Vagina (tissue), 2 donors: Measurements from ENCODE around the gene PCNX3. TPM values are rescaled to one million over a fixed set of nuclear protein-coding genes. Genes with fewer than 3 reads are reported as not detected.

ENCODE experiments used
- DNase-seq, 2 donors: peaks; one replicate each; pipeline ENCODE4 v3.0.0-alpha.2; 2017; ENCODE audit errors: extremely low spot score in 2 of 2
- H3K27ac ChIP-seq: fragments of 200-600 bp; sonication (generic); one replicate; pipeline ENCODE4 v1.5.1; 2019
- H3K27me3 ChIP-seq: fragments of 200-600 bp; sonication (generic); one replicate; pipeline ENCODE4 v1.5.1; 2019
- H3K36me3 ChIP-seq, 2 donors: fragments of 200-600 bp; sonication (generic); one replicate each; pipeline ENCODE4 v1.5.1; 2017 to 2019
- H3K4me1 ChIP-seq: fragments of 200-600 bp; sonication (generic); one replicate; pipeline ENCODE4 v1.5.1; 2019
- H3K4me3 ChIP-seq, 2 donors: fragments of 200-600 bp; sonication (generic); 1 replicate in 1 of 2; 2 replicates in 1 of 2; pipeline ENCODE4 v1.5.1; 2016 to 2019
- H3K9me3 ChIP-seq: fragments of 200-600 bp; sonication (generic); one replicate; pipeline ENCODE4 v1.5.1; 2019
- POLR2A ChIP-seq, 2 donors: fragments of 450-650 bp; IDR thresholded peaks; one replicate each; pipeline ENCODE4 v1.6.1; 2017; ENCODE audit warnings: antibody characterized with exemption in 2 of 2, mild to moderate bottlenecking in 2 of 2, moderate library complexity in 2 of 2
- POLR2AphosphoS5 ChIP-seq, 2 donors: sonication (generic); formaldehyde crosslinking; IDR thresholded peaks; one replicate each; pipeline ENCODE4 v1.9.0; 2017; ENCODE audit warnings: antibody characterized with exemption in 2 of 2, mild to moderate bottlenecking in 2 of 2, low read depth in 1 of 2; ENCODE audit not compliant: insufficient read depth in 1 of 2
- intact Hi-C: fragments of 100-400 bp; cut with DNase I; formaldehyde crosslinking; loops from one replicate; pipeline ENCODE4 v1.15.1; 2023
- total RNA-seq: library from RNA; depleted of rRNA; stranded (reverse); fragments of >200 nt; gene quantifications from one replicate; pipeline ENCODE4 v1.2.3, GENCODE V29; 2016
- TF ChIP-seq, protein P1 (sequence below), 3 experiments: fragments of 450-650 bp in 2 of 3; fragments of 200-600 bp in 1 of 3; sonication (generic) in 1 of 3; IDR thresholded peaks; one replicate each; pipeline ENCODE4 v1.5.1; 2017 to 2019; ENCODE audit warnings: antibody characterized with exemption in 3 of 3, mild to moderate bottlenecking in 2 of 3, moderate library complexity in 2 of 3

PCNX3 gene
- total RNA-seq, 1 donor from 2014 or later: 24.8 TPM

DNA sequence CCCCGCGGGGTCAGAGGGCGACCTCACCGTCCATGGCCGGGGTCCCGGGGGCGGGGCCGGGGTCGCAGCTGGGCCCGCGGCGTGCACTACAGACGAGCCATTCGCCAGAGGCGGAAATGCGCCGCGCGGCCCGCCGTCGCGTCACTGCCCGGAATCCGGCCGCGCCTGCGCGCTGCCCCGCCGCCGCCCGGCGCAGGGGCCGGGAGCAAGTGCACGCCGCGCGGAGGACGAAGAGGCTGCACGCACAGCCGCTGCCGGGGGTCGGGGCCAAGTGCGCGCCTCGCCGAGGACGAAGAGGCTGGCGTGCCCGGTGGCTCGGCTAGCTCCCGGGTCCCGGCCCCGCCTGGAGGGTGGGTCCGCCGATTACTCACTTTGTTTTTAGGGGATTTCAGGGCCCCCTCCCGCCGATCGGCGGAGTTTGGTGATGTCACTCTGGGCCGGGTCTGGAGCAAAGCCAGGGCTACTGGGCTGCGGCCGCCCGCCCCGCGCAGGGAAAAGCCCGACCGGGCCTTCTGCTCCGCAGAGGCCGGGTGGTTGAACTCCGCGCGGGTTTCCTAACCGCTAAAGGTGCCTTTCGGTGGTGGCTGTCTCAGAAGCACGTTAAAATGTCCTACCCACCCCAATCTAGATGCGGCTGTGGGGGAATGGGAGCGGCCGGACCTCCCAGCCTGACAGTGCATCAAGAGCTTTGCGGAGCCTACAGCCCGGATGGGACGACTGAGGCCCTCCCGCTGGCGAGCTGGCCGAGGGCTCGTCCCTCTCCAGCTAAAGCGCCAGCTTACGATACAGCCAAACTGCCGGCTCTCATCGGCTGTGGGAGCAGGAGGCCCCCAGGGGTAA is 47.4 kb downstream of the PCNX3 start, which contains the start of gene RELA:
Gene RELA (minus strand): TSS at position 118 of the 840 bp plus-strand sequence. CDS start 84 bp downstream, at position 34.
- peak in 1 of 2 donors; percentile 95 for DNase-seq
- intact Hi-C loops: no loop called here

DNA sequence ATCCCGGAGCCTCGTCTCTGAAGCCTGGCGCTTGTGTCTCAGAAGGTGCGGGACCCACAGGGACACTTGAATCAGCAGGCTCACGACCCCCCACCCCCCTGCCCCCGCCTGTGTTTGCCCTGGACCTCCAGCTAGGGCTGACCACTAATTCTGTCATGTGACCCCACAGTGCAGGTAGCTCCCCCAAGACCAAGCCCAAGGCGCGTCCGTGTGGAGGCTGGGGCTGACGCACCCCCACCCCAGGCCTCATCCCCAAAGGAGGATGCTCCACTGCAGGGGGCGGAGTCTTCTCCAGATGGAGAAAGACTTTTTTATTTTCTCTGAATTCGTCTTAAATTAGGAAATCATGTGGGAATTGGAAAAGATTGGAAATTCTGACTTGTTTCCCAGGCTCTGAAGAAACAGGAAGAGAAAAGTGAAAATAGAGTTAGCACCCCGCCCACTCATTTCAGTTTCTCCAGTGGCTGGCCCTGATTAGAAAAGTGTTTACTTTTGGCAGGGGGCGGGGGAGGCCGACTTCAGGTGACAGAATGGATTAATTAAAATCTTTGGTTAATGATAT is 48.1 kb downstream of the PCNX3 start:
- no peaks in the 10 kb centered on the region for H3K27me3 ChIP-seq
- H3K9me3 ChIP-seq: no peaks in the 10 kb centered on the region
- H3K4me3 ChIP-seq: peak overlapping the region; percentile 73 to 88
- DNase-seq: peak in 1 of 2 donors; percentile 93
- TF ChIP-seq, protein P1, sequence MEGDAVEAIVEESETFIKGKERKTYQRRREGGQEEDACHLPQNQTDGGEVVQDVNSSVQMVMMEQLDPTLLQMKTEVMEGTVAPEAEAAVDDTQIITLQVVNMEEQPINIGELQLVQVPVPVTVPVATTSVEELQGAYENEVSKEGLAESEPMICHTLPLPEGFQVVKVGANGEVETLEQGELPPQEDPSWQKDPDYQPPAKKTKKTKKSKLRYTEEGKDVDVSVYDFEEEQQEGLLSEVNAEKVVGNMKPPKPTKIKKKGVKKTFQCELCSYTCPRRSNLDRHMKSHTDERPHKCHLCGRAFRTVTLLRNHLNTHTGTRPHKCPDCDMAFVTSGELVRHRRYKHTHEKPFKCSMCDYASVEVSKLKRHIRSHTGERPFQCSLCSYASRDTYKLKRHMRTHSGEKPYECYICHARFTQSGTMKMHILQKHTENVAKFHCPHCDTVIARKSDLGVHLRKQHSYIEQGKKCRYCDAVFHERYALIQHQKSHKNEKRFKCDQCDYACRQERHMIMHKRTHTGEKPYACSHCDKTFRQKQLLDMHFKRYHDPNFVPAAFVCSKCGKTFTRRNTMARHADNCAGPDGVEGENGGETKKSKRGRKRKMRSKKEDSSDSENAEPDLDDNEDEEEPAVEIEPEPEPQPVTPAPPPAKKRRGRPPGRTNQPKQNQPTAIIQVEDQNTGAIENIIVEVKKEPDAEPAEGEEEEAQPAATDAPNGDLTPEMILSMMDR (IDR thresholded peaks at IDR 0.05): no peak
- peak in 1 of 2 donors; percentile 52 for TF ChIP-seq POLR2A (IDR thresholded peaks at IDR 0.05)
- peak in 1 of 2 donors; percentile 70 for TF ChIP-seq POLR2AphosphoS5 (IDR thresholded peaks at IDR 0.05; ENCODE audit: insufficient read depth in 1 of 2, low read depth in 1 of 2)
- H3K4me1 ChIP-seq: peaks cover 24% of the 10 kb centered on the region
- intact Hi-C loops: no loop called here
- H3K27ac ChIP-seq: peak overlapping the region; percentile 96
- H3K36me3 ChIP-seq: peaks cover 0 to 24% of the 10 kb centered on the region in 2 donors

More for the DNA sequence above, 47.4 kb downstream of the PCNX3 start, which contains the start of gene RELA:
- Histone ChIP-seq H3K27me3 (no peaks in the 10 kb centered on the region), H3K36me3 (peaks cover 0 to 31% of the 10 kb centered on the region in 2 donors), H3K4me1 (peaks cover 24% of the 10 kb centered on the region), H3K4me3 (peak within 1 kb of the TSS; percentile 73 to 88), H3K9me3 (no peaks in the 10 kb centered on the region), H3K27ac (peak within 1 kb of the TSS; percentile 96)
- TF ChIP-seq POLR2A (IDR thresholded peaks at IDR 0.05) (peak in 1 of 2 donors; percentile 78), POLR2AphosphoS5 (IDR thresholded peaks at IDR 0.05; ENCODE audit: insufficient read depth in 1 of 2, low read depth in 1 of 2) (peak; percentile 72 to 97)
- TF ChIP-seq, protein P1 (IDR thresholded peaks at IDR 0.05): peak in 1 of 3 experiments; percentile 5

DNA sequence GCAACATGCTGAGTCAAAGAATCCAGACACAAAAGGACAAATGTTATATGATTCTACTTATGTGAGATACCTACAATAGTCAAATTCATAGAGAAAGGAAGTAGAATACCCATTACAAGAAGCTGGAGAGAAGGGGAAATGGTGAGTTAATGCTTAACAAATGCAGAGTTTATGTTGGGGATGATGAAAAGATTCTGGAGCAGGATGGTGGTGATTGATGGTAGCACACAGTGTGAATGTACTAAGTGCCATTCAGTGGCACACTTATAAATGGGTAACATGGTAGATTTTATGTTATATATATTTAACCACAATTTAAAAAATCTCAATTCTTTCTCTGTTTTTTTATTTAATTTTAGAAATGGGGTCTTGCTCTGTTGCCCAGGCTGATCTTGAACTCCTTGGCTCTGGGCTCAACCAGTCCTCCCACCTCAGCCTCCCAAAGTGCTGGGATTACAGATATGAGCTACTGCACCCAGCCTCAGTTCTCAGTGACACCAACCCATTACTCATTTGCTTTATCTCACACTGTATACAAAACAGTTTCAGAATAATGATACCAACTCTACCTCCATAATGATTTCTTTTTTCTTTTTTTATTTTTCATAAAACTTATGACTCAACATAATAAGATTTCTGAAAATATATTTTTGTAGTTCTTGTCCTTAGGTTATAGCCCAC is 56.7 kb downstream of the PCNX3 start:
- Histone ChIP-seq H3K27me3 (no peaks in the 10 kb centered on the region), H3K4me3 (no peak overlapping the region), H3K9me3 (no peaks in the 10 kb centered on the region), H3K4me1 (no peaks in the 10 kb centered on the region), H3K36me3 (no peaks in the 10 kb centered on the region), H3K27ac (no peak overlapping the region)
- DNase-seq: no peak
- TF ChIP-seq POLR2A (IDR thresholded peaks at IDR 0.05) (no peak), POLR2AphosphoS5 (IDR thresholded peaks at IDR 0.05; ENCODE audit: insufficient read depth in 1 of 2, low read depth in 1 of 2) (no peak)
- TF ChIP-seq, protein P1 (IDR thresholded peaks at IDR 0.05): no peak
- intact Hi-C loops: no loop called here

DNA sequence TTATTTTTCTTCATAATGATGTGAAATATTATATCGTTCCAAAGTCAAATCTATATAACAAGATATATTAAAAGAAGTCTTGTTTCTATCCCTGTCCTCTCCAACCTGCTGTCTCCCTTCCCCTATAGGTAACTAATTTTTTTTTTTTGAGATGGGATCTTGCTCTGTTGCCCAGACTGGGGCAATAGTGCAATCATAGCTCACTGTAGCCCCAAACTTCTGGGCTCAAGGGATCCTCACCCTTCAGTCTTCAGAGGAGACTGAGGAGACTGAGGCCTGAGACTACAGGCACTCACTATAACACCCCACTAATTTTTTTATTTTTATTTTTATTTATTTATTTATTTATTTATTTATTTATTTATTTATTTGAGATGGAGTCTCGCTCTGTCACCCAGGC is 57.4 kb downstream of the PCNX3 start:
- no peaks in the 10 kb centered on the region for H3K4me1 ChIP-seq
- intact Hi-C loops: no loop called here
- no peaks in the 10 kb centered on the region for H3K27me3 ChIP-seq
- no peak for DNase-seq
- H3K36me3 ChIP-seq: no peaks in the 10 kb centered on the region
- H3K27ac ChIP-seq: no peak overlapping the region
- no peak overlapping the region for H3K4me3 ChIP-seq
- H3K9me3 ChIP-seq: no peaks in the 10 kb centered on the region
- TF ChIP-seq, protein P1 (IDR thresholded peaks at IDR 0.05): no peak
- TF ChIP-seq POLR2A (IDR thresholded peaks at IDR 0.05) (no peak), POLR2AphosphoS5 (IDR thresholded peaks at IDR 0.05; ENCODE audit: insufficient read depth in 1 of 2, low read depth in 1 of 2) (no peak)
